Measurements from ENCODE around the gene COX4I1. TPM values are rescaled to one million over a fixed set of nuclear protein-coding genes. Genes with fewer than 3 reads are reported as not detected.

The COX4I1 gene
- total RNA-seq, 1 donor from 2014 or later: 148 TPM

- no peak for TF ChIP-seq CTCF (IDR thresholded peaks at IDR 0.05)
- Histone ChIP-seq H3K4me3 (no peak overlapping the region), H3K4me1 (no peaks in the 10 kb centered on the region), H3K36me3 (no peaks in the 10 kb centered on the region), H3K27me3 (no peaks in the 10 kb centered on the region), H3K27ac (no peak overlapping the region), H3K9me3 (no peaks in the 10 kb centered on the region)
- intact Hi-C loops (cut with DNase I): no loop called here
- no peak for DNase-seq (ENCODE audit: low spot score in 2 of 2)
Observed at GRCh38 chr16:85826686-85827247, 27.3 kb downstream of the COX4I1 start.

- no peak for DNase-seq (ENCODE audit: low spot score in 2 of 2)
- Histone ChIP-seq H3K36me3 (no peaks in the 10 kb centered on the region), H3K27ac (no peak overlapping the region), H3K9me3 (no peaks in the 10 kb centered on the region), H3K4me3 (no peak overlapping the region), H3K27me3 (no peaks in the 10 kb centered on the region), H3K4me1 (no peaks in the 10 kb centered on the region)
- intact Hi-C loops (cut with DNase I): no loop called here
- no peak for TF ChIP-seq CTCF (IDR thresholded peaks at IDR 0.05)
Observed at GRCh38 chr16:85828166-85828565, 28.7 kb downstream of the COX4I1 start.

GRCh38 chr16:85829171-85829719, 29.8 kb downstream of the COX4I1 start:
- Histone ChIP-seq H3K36me3 (no peaks in the 10 kb centered on the region), H3K4me1 (no peaks in the 10 kb centered on the region), H3K27ac (no peak overlapping the region), H3K9me3 (no peaks in the 10 kb centered on the region), H3K4me3 (no peak overlapping the region), H3K27me3 (no peaks in the 10 kb centered on the region)
- no peak for DNase-seq (ENCODE audit: low spot score in 2 of 2)
- intact Hi-C loops (cut with DNase I): no loop called here
- TF ChIP-seq CTCF (IDR thresholded peaks at IDR 0.05): no peak

- H3K4me3 ChIP-seq: no peak overlapping the region
- intact Hi-C loops (cut with DNase I): no loop called here
- H3K36me3 ChIP-seq: no peaks in the 10 kb centered on the region
- no peaks in the 10 kb centered on the region for H3K9me3 ChIP-seq
- DNase-seq (ENCODE audit: low spot score in 2 of 2): no peak
- H3K27me3 ChIP-seq: no peaks in the 10 kb centered on the region
- TF ChIP-seq CTCF (IDR thresholded peaks at IDR 0.05): no peak
- H3K27ac ChIP-seq: no peak overlapping the region
- H3K4me1 ChIP-seq: no peaks in the 10 kb centered on the region
Observed at GRCh38 chr16:85829751-85830445, 30.4 kb downstream of the COX4I1 start.

- intact Hi-C loops (cut with DNase I): no loop called here
- no peak for TF ChIP-seq CTCF (IDR thresholded peaks at IDR 0.05)
Observed at GRCh38 chr16:85830821-85831220, 31.3 kb downstream of the COX4I1 start.

More at GRCh38 chr16:85830821-85831220, 31.3 kb downstream of the COX4I1 start:
- H3K36me3 ChIP-seq: no peaks in the 10 kb centered on the region
- no peak overlapping the region for H3K27ac ChIP-seq
- no peak for DNase-seq (ENCODE audit: low spot score in 2 of 2)
- no peaks in the 10 kb centered on the region for H3K4me1 ChIP-seq
- no peak overlapping the region for H3K4me3 ChIP-seq
- H3K9me3 ChIP-seq: no peaks in the 10 kb centered on the region
- no peaks in the 10 kb centered on the region for H3K27me3 ChIP-seq

All from ascending aorta (tissue), 2 donors.